K562 (cell line): ENCODE data around the gene HSPA1B. TPM values are rescaled to one million over a fixed set of nuclear protein-coding genes. Genes with fewer than 3 reads are reported as not detected.

ENCODE experiments used
- ASH1L ChIP-seq: fragments of 450-650 bp; IDR thresholded peaks from 2 replicates; pipeline ENCODE4 v1.6.1; 2018; ENCODE audit warnings: borderline replicate concordance, mild to moderate bottlenecking, low read depth; ENCODE audit not compliant: partially characterized antibody
- CBX2 ChIP-seq: fragments of 200-600 bp; sonication (generic); IDR thresholded peaks from one replicate; pipeline ENCODE4 v1.6.1; 2012; ENCODE audit warnings: mild to moderate bottlenecking, low read length, inconsistent platforms; ENCODE audit not compliant: insufficient read depth, poor library complexity, severe bottlenecking
- DACH1 ChIP-seq: fragments of 450-650 bp; IDR thresholded peaks from 2 replicates; pipeline ENCODE4 v1.6.1; 2018; ENCODE audit not compliant: partially characterized antibody
- ELF2 ChIP-seq: fragments of 250-450 bp; sonication (Bioruptor Pico); IDR thresholded peaks from 2 replicates; pipeline ENCODE4 v1.5.0; 2021; ENCODE audit warnings: mild to moderate bottlenecking
- GABPB2 ChIP-seq: fragments of 250-450 bp; sonication (Bioruptor Pico); conservative IDR thresholded peaks from 2 replicates; pipeline ENCODE4 v1.5.1; 2021; ENCODE audit warnings: mild to moderate bottlenecking
- HEY1 ChIP-seq: fragments of 250-450 bp; sonication (Bioruptor Pico); IDR thresholded peaks from 2 replicates; pipeline ENCODE4 v1.5.0; 2020; ENCODE audit warnings: mild to moderate bottlenecking, moderate library complexity, borderline replicate concordance
- IFI16 ChIP-seq: fragments of 250-450 bp; sonication (Bioruptor Pico); IDR thresholded peaks from 2 replicates; pipeline ENCODE4 v2.1.2; 2022; ENCODE audit warnings: mild to moderate bottlenecking, inconsistent platforms
- KLF1 ChIP-seq: fragments of 450-650 bp; IDR thresholded peaks from 2 replicates; pipeline ENCODE4 v1.6.1; 2016; ENCODE audit warnings: missing genetic modification characterization, missing compliant biosample characterization
- NEUROD1 ChIP-seq: fragments of 150-350 bp; IDR thresholded peaks from 2 replicates; pipeline ENCODE4 v1.6.1; 2014; ENCODE audit warnings: borderline replicate concordance, low read length, low read depth; ENCODE audit not compliant: partially characterized antibody
- PML ChIP-seq: IDR thresholded peaks from 2 replicates; pipeline ENCODE4 v1.6.1; 2012; ENCODE audit warnings: low read length, inconsistent platforms
- RAD21 ChIP-seq, 2 experiments: fragments of 250-450 bp in 1 of 2; fragments of 450-650 bp in 1 of 2; sonication (Bioruptor Pico) in 1 of 2; formaldehyde crosslinking in 1 of 2; IDR thresholded peaks in 1 of 2; conservative IDR thresholded peaks in 1 of 2; 2 replicates each; pipeline versions ENCODE4 v1.4.0 to v1.8.0; 2020 to 2022; ENCODE audit warnings: mild to moderate bottlenecking in 2 of 2, moderate library complexity in 1 of 2
- SMAD1 ChIP-seq: fragments of 150-350 bp; IDR thresholded peaks from 2 replicates; pipeline ENCODE4 v1.6.1; 2014; ENCODE audit warnings: low read length, low read depth; ENCODE audit not compliant: partially characterized antibody
- SMARCA5 ChIP-seq: fragments of 450-650 bp; IDR thresholded peaks from 2 replicates; pipeline ENCODE4 v1.6.1; 2016
- ZNF408 ChIP-seq: fragments of 250-450 bp; sonication (Bioruptor Pico); IDR thresholded peaks from 2 replicates; pipeline ENCODE4 v1.4.0; 2020; ENCODE audit warnings: low read depth, mild to moderate bottlenecking, moderate library complexity
- polyA plus RNA-seq, 8 experiments: library from polyadenylated mRNA; depleted of rRNA in 4 of 8; stranded (reverse) in 5 of 8; unstranded in 3 of 8; fragments of >200 nt; fragmentation: Nextera tagmentation in 2 of 8; fragmentation: Illumina TruSeq in 1 of 8; extraction: Ambion mirVana in 2 of 8; extraction: Trizol in 1 of 8; gene quantifications; 2 replicates each; pipeline versions ENCODE4 v1.2.1 to v1.2.3, GENCODE V29; 2011 to 2014; ENCODE audit warnings: inconsistent platforms in 1 of 8, missing spikeins in 1 of 8
- total RNA-seq, 7 experiments: library from RNA; depleted of rRNA in 6 of 7; stranded (reverse); fragments of >200 nt in 6 of 7; fragmentation: Illumina TruSeq in 2 of 7; extraction: Trizol in 2 of 7; gene quantifications; 2 replicates each; pipeline versions ENCODE4 v1.2.1 to v1.2.3, GENCODE V29; 2011 to 2021; ENCODE audit warnings: low replicate concordance in 1 of 7
- TF ChIP-seq, protein P1 (sequence below), 2 experiments: fragments of 450-650 bp in 1 of 2; IDR thresholded peaks; 2 replicates each; pipeline ENCODE4 v1.6.1; 2011 to 2017; ENCODE audit warnings: low read depth in 2 of 2, antibody characterized with exemption in 1 of 2, borderline replicate concordance in 1 of 2, low read length in 1 of 2, mild to moderate bottlenecking in 1 of 2, mixed read lengths in 1 of 2; ENCODE audit not compliant: control insufficient read depth in 1 of 2
- TF ChIP-seq, protein P2 (sequence below): fragments of 250-450 bp; sonication (Bioruptor Pico); IDR thresholded peaks from 2 replicates; pipeline ENCODE4 v1.8.0; 2021; ENCODE audit warnings: mild to moderate bottlenecking, moderate library complexity
- TF ChIP-seq, protein P3 (sequence below): fragments of 200-800 bp; sonication (Bioruptor generic); IDR thresholded peaks from 2 replicates; pipeline ENCODE4 v1.6.1; 2016; ENCODE audit warnings: missing genetic modification characterization, missing compliant biosample characterization

Gene HSPA1B
- total and polyA plus RNA-seq, 9 of the 15 experiments (the other 6 are each of a cell fraction or from before 2014, with no cell fraction given): 0.27 to 227 (median 51.2) TPM

DNA sequence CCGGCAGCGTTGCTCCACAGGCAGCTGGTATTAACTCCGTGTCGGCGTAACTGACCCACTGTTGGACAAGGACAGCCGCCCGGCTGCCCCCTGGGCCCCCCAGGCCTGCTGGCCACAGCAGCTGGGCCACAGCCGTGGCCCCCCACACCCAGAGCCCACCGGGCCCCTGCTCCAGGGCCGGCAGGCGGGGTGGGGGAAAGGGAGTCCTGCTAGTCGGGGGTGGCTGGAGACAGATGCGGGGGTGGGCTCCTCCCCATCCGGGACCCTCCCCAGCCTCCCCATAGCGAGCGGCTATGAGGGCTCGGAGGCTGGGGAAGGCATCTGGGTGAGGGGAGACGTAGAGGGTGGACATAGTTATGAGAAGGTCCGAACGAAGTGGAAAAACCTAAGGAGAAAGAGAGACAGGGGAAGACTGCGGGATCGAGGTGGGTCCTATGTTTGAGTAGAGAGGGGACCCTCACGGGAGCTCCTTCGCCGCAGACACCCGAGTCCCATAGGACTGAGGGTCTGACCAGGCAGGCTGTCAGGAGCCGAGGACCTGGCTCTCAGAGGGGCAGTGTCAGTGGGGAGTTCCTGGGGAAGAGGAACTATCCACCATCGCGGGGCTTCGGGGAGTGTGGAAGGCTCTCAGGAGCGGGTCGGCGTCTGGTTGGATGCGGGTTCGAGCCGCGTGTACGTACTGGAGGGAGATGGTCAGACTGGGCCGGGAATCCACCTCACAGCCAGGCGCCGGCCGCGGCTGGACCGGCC lies 32.5 kb upstream of the HSPA1B start (continued):
- TF ChIP-seq GABPB2 (CRISPR knock-in tag) (no peak), SMARCA5 (no peak), NEUROD1 (no peak), HEY1 (CRISPR knock-in tag) (no peak), SMAD1 (no peak), RAD21 (CRISPR knock-in tag; conservative IDR thresholded peaks at IDR 0.05 in 1 of 2, IDR thresholded peaks at IDR 0.05 in 1 of 2) (no peak), KLF1 (tag) (no peak), ZNF408 (0 out of 2 replicates have a peak, but pooled peaks have one; percentile 5), PML (no peak), DACH1 (no peak), CBX2 (no peak), ELF2 (no peak), ASH1L (no peak), IFI16 (no peak)
- TF ChIP-seq, protein P1, sequence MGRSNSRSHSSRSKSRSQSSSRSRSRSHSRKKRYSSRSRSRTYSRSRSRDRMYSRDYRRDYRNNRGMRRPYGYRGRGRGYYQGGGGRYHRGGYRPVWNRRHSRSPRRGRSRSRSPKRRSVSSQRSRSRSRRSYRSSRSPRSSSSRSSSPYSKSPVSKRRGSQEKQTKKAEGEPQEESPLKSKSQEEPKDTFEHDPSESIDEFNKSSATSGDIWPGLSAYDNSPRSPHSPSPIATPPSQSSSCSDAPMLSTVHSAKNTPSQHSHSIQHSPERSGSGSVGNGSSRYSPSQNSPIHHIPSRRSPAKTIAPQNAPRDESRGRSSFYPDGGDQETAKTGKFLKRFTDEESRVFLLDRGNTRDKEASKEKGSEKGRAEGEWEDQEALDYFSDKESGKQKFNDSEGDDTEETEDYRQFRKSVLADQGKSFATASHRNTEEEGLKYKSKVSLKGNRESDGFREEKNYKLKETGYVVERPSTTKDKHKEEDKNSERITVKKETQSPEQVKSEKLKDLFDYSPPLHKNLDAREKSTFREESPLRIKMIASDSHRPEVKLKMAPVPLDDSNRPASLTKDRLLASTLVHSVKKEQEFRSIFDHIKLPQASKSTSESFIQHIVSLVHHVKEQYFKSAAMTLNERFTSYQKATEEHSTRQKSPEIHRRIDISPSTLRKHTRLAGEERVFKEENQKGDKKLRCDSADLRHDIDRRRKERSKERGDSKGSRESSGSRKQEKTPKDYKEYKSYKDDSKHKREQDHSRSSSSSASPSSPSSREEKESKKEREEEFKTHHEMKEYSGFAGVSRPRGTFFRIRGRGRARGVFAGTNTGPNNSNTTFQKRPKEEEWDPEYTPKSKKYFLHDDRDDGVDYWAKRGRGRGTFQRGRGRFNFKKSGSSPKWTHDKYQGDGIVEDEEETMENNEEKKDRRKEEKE (IDR thresholded peaks at IDR 0.05; ENCODE audit: borderline replicate concordance in 1 of 2, control insufficient read depth in 1 of 2, low read depth in 2 of 2, low read length in 1 of 2): no peak
- TF ChIP-seq, protein P2, sequence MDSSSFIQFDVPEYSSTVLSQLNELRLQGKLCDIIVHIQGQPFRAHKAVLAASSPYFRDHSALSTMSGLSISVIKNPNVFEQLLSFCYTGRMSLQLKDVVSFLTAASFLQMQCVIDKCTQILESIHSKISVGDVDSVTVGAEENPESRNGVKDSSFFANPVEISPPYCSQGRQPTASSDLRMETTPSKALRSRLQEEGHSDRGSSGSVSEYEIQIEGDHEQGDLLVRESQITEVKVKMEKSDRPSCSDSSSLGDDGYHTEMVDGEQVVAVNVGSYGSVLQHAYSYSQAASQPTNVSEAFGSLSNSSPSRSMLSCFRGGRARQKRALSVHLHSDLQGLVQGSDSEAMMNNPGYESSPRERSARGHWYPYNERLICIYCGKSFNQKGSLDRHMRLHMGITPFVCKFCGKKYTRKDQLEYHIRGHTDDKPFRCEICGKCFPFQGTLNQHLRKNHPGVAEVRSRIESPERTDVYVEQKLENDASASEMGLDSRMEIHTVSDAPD (CRISPR knock-in tag): no peak
- TF ChIP-seq, protein P3, sequence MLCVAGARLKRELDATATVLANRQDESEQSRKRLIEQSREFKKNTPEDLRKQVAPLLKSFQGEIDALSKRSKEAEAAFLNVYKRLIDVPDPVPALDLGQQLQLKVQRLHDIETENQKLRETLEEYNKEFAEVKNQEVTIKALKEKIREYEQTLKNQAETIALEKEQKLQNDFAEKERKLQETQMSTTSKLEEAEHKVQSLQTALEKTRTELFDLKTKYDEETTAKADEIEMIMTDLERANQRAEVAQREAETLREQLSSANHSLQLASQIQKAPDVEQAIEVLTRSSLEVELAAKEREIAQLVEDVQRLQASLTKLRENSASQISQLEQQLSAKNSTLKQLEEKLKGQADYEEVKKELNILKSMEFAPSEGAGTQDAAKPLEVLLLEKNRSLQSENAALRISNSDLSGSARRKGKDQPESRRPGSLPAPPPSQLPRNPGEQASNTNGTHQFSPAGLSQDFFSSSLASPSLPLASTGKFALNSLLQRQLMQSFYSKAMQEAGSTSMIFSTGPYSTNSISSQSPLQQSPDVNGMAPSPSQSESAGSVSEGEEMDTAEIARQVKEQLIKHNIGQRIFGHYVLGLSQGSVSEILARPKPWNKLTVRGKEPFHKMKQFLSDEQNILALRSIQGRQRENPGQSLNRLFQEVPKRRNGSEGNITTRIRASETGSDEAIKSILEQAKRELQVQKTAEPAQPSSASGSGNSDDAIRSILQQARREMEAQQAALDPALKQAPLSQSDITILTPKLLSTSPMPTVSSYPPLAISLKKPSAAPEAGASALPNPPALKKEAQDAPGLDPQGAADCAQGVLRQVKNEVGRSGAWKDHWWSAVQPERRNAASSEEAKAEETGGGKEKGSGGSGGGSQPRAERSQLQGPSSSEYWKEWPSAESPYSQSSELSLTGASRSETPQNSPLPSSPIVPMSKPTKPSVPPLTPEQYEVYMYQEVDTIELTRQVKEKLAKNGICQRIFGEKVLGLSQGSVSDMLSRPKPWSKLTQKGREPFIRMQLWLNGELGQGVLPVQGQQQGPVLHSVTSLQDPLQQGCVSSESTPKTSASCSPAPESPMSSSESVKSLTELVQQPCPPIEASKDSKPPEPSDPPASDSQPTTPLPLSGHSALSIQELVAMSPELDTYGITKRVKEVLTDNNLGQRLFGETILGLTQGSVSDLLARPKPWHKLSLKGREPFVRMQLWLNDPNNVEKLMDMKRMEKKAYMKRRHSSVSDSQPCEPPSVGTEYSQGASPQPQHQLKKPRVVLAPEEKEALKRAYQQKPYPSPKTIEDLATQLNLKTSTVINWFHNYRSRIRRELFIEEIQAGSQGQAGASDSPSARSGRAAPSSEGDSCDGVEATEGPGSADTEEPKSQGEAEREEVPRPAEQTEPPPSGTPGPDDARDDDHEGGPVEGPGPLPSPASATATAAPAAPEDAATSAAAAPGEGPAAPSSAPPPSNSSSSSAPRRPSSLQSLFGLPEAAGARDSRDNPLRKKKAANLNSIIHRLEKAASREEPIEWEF: no peak
